Esophagus muscularis mucosa (tissue), 4 donors: ENCODE measurements around the gene TMC5.

Source experiments
- EP300 ChIP-seq: sonication (generic); formaldehyde crosslinking; IDR thresholded peaks from one replicate; pipeline ENCODE4 v1.6.1; 2017; ENCODE audit warnings: antibody characterized with exemption
- POLR2A ChIP-seq: fragments of 450-650 bp; IDR thresholded peaks from one replicate; pipeline ENCODE4 v1.6.1; 2017; ENCODE audit warnings: antibody characterized with exemption, moderate library complexity, mild to moderate bottlenecking, low read depth
- TF ChIP-seq, protein P1 (sequence below), 3 experiments: fragments of 200-600 bp in 2 of 3; fragments of 450-650 bp in 1 of 3; sonication (generic) in 2 of 3; IDR thresholded peaks; one replicate each; pipeline ENCODE4 v1.5.1; 2017 to 2019; ENCODE audit warnings: antibody characterized with exemption in 3 of 3, mild to moderate bottlenecking in 2 of 3, moderate library complexity in 1 of 3

DNA sequence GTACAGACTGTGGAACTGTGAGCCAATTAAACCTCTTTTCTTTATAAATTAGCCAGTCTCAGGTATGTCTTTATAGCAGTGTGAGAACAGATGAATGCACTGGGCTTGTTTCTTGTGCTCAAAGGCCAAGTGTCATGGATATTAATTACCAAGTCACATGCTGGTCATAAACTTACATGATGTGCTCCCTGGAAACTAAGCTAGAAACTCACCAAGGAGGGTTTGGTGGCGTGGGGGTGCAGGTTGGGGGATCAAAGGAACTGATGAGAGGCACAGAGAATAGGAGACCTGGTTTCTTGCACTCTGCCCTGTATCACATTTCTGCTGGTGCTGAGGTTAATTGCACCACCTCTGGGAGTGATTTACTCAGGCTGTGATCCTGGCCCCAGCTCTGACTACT, 31.2 kb upstream of the TMC5 start:
- TF ChIP-seq, protein P1, sequence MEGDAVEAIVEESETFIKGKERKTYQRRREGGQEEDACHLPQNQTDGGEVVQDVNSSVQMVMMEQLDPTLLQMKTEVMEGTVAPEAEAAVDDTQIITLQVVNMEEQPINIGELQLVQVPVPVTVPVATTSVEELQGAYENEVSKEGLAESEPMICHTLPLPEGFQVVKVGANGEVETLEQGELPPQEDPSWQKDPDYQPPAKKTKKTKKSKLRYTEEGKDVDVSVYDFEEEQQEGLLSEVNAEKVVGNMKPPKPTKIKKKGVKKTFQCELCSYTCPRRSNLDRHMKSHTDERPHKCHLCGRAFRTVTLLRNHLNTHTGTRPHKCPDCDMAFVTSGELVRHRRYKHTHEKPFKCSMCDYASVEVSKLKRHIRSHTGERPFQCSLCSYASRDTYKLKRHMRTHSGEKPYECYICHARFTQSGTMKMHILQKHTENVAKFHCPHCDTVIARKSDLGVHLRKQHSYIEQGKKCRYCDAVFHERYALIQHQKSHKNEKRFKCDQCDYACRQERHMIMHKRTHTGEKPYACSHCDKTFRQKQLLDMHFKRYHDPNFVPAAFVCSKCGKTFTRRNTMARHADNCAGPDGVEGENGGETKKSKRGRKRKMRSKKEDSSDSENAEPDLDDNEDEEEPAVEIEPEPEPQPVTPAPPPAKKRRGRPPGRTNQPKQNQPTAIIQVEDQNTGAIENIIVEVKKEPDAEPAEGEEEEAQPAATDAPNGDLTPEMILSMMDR (IDR thresholded peaks at IDR 0.05) = no peak
- no peak for TF ChIP-seq POLR2A
- no peak for TF ChIP-seq EP300
